Measurements from ENCODE around the gene ZNF407.

DNA sequence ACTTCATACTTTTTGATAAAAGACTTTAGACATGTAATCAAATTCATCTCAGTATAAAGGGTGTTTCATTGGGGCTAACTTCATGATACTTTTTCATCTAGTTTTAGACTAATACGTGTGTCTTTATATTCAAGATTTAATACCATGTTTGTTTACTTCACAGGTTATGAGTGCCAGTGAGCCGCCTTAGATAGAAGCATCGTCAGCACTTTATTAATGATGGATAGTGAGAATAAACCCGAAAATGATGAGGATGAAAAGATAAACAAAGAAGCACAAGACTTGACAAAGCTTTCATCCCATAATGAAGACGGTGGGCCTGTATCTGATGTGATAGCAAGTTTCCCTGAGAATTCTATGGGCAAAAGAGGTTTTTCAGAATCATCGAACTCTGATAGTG lies 33.1 kb downstream of the ZNF407 start:
- no peak for TF ChIP-seq POLR2A (IDR thresholded peaks at IDR 0.05)
- TF ChIP-seq, protein P1, sequence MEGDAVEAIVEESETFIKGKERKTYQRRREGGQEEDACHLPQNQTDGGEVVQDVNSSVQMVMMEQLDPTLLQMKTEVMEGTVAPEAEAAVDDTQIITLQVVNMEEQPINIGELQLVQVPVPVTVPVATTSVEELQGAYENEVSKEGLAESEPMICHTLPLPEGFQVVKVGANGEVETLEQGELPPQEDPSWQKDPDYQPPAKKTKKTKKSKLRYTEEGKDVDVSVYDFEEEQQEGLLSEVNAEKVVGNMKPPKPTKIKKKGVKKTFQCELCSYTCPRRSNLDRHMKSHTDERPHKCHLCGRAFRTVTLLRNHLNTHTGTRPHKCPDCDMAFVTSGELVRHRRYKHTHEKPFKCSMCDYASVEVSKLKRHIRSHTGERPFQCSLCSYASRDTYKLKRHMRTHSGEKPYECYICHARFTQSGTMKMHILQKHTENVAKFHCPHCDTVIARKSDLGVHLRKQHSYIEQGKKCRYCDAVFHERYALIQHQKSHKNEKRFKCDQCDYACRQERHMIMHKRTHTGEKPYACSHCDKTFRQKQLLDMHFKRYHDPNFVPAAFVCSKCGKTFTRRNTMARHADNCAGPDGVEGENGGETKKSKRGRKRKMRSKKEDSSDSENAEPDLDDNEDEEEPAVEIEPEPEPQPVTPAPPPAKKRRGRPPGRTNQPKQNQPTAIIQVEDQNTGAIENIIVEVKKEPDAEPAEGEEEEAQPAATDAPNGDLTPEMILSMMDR (IDR thresholded peaks at IDR 0.05 in 8 of 11, conservative IDR thresholded peaks at IDR 0.05 in 3 of 11) = no peak
